ENCODE measurements around the gene TMEM161A. TPM values are rescaled to one million over a fixed set of nuclear protein-coding genes. Genes with fewer than 3 reads are reported as not detected.
"Not testable (repeated sequence)": the region's sequence is repeated elsewhere in the genome, so short reads cannot be mapped to it uniquely, and the experiment has no call there.

TMEM161A gene
- total RNA-seq, 1 donor from 2014 or later: 16.2 TPM

DNA sequence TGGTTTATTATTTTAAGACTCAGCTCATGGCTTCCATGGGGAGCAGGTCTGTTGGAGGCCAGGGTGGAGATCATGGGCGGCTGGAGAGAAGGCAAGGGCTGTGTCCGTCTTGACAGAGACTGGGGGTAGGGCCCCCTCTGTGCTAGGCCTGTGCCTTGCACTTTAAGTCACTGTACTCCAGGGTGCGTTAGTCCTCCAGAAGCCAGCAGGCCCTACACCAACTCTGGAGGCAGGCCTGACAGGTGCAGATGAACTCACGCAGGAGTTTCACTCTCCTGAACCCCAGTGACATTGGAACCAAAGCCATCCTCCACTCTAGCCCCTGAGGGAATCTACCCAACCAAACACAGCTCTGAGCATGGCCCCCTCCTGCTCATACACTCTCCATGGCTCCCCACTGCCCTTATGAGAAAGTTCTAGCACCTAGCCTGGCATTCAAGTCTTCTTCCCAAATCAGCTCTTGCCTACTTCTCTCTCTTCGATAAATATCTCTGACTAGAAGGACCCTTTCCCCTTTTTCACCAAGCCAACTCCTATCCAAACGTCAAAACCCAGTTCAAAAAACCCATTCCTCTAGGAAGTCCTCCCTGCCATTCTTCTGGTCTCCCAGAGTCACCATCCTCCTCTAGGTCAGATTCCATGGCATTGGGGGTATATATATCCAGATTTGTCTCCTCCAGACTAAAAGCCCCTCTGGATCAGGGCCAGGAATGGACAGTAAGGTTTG, 16.7 kb upstream of the TMEM161A start:
- Mint-ChIP-seq H3K27ac (ENCODE audit: unreplicated experiment) (no peak overlapping the region), H3K4me1 (ENCODE audit: low read depth, unreplicated experiment) (no peaks in the 10 kb centered on the region)
- DNase-seq: no peak

DNA sequence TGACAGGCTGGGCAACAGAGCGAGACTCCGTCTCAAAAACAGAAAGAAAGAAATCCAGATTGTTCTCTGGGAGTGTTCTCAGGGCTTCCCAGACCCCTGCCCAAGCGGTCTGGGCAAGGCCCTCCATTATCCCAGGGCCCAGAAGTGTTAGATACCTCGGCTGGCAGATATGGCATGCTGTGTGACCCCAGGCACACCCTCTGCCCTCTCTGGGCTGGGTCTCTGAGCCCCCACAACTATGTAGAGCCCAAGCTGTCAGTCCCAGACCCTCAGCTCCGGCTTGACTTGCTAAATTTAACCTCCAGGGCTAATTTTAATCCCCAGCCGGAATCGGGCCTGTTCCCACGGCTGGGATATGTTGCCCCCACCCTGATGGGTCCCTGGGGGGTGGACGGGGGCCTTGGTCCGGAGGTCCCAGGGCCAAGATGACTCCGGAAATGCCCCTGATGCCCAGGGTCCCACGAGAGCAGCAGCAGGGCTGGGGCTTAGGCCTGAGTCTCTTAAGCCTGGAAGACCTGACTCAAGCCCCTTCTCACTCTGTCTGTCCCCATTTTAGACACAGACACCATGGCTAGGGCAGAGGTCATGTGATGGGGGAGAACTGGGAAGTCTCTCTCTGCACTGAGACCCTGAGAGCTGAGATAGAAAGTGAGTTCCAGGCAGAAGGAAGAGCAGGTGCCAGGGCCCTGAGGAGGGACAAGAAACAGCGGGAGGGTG, 14.5 kb upstream of the TMEM161A start:
- H3K9me3 Mint-ChIP-seq (ENCODE audit: unreplicated experiment): peaks cover 6% of the 10 kb centered on the region
- peaks cover 3% of the 10 kb centered on the region for H3K36me3 Mint-ChIP-seq (ENCODE audit: unreplicated experiment)
- no peak overlapping the region for H3K27ac Mint-ChIP-seq (ENCODE audit: unreplicated experiment)
- TF ChIP-seq, protein P1, sequence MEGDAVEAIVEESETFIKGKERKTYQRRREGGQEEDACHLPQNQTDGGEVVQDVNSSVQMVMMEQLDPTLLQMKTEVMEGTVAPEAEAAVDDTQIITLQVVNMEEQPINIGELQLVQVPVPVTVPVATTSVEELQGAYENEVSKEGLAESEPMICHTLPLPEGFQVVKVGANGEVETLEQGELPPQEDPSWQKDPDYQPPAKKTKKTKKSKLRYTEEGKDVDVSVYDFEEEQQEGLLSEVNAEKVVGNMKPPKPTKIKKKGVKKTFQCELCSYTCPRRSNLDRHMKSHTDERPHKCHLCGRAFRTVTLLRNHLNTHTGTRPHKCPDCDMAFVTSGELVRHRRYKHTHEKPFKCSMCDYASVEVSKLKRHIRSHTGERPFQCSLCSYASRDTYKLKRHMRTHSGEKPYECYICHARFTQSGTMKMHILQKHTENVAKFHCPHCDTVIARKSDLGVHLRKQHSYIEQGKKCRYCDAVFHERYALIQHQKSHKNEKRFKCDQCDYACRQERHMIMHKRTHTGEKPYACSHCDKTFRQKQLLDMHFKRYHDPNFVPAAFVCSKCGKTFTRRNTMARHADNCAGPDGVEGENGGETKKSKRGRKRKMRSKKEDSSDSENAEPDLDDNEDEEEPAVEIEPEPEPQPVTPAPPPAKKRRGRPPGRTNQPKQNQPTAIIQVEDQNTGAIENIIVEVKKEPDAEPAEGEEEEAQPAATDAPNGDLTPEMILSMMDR (IDR thresholded peaks at IDR 0.05; ENCODE audit: partially characterized antibody, unreplicated experiment): no peak
- H3K27me3 Mint-ChIP-seq (ENCODE audit: unreplicated experiment): peaks cover 6% of the 10 kb centered on the region
- H3K4me3 Mint-ChIP-seq (ENCODE audit: unreplicated experiment): no peak overlapping the region
- no peak for DNase-seq
- H3K4me1 Mint-ChIP-seq (ENCODE audit: low read depth, unreplicated experiment): no peaks in the 10 kb centered on the region

More for the DNA sequence above, 16.7 kb upstream of the TMEM161A start:
- TF ChIP-seq, protein P1 (IDR thresholded peaks at IDR 0.05; ENCODE audit: partially characterized antibody, unreplicated experiment): no peak
- Mint-ChIP-seq H3K27me3 (ENCODE audit: unreplicated experiment) (peaks cover 6% of the 10 kb centered on the region), H3K4me3 (ENCODE audit: unreplicated experiment) (no peak overlapping the region), H3K36me3 (ENCODE audit: unreplicated experiment) (peaks cover 3% of the 10 kb centered on the region), H3K9me3 (ENCODE audit: unreplicated experiment) (peaks cover 5% of the 10 kb centered on the region)

DNA sequence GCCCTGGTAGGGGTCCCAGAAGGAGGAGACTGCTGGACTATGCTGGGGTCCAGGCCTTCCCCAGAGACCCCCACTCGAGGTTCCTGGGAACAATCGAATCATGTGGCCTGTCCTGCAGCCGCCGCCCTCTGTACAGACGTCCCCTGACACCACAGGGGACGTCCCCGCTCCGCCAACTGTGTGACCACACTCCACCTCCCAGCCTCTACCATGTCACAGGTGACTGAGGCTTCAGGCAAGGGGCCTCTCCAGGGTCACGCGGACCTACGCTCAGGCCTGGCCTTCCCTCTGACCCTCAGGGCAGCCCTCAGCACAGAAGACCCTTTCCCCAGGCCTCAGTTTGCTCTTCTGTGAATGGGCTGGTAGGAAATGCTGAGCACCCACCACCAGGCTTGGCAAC, 13.1 kb upstream of the TMEM161A start:
- peaks cover 6% of the 10 kb centered on the region for H3K27me3 Mint-ChIP-seq (ENCODE audit: unreplicated experiment)
- peaks cover 3% of the 10 kb centered on the region for H3K36me3 Mint-ChIP-seq (ENCODE audit: unreplicated experiment)
- H3K4me1 Mint-ChIP-seq (ENCODE audit: low read depth, unreplicated experiment): no peaks in the 10 kb centered on the region
- peaks cover 5% of the 10 kb centered on the region for H3K9me3 Mint-ChIP-seq (ENCODE audit: unreplicated experiment)
- no peak for DNase-seq
- H3K4me3 Mint-ChIP-seq (ENCODE audit: unreplicated experiment): no peak overlapping the region
- no peak overlapping the region for H3K27ac Mint-ChIP-seq (ENCODE audit: unreplicated experiment)
- TF ChIP-seq, protein P1 (IDR thresholded peaks at IDR 0.05; ENCODE audit: partially characterized antibody, unreplicated experiment): no peak

DNA sequence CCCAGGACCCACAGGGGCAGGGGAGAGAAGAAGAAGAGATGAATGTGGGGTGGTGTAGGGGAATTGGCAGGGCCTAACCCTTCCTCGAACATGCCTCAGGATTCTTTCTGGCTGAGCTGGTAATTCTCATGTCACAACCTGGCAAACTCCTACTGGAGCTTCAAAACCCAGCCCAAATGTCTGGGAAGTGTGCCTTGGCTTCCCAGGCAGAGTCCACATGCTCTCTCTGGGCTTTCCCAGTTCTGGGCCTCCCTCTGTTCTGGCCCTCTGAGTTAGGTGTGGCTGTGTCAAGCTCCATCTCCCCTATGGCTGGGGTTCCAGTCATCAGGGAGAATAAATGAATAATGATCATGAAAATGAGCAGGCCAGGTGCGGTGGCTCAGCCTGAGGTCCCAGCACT, 11.2 kb upstream of the TMEM161A start:
- H3K9me3 Mint-ChIP-seq (ENCODE audit: unreplicated experiment): peaks cover 4% of the 10 kb centered on the region
- H3K4me3 Mint-ChIP-seq (ENCODE audit: unreplicated experiment): no peak overlapping the region
- H3K27ac Mint-ChIP-seq (ENCODE audit: unreplicated experiment): no peak overlapping the region
- no peaks in the 10 kb centered on the region for H3K4me1 Mint-ChIP-seq (ENCODE audit: low read depth, unreplicated experiment)
- DNase-seq: no peak
- H3K27me3 Mint-ChIP-seq (ENCODE audit: unreplicated experiment): peaks cover 3% of the 10 kb centered on the region
- no peaks in the 10 kb centered on the region for H3K36me3 Mint-ChIP-seq (ENCODE audit: unreplicated experiment)
- TF ChIP-seq, protein P1 (IDR thresholded peaks at IDR 0.05; ENCODE audit: partially characterized antibody, unreplicated experiment): no peak

DNA sequence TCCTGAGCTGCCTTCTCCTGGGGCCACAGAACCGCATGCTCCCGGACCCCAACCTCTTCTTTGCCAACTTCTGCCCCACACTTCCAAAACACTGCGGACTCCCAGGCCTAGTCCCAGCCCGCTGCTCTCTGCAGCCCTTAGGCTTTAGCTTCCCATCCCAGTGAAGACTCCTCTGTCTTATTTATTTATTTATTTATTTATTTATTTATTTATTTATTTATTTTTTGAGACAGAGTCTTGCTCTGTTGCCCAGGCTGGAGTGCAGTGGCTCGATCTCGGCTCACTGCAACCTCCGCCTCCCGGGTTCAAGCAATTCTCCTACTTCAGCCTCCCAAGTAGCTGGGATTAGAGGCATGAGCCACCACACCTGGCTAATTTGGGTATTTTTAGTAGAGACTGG, 10.2 kb upstream of the TMEM161A start:
- H3K27me3 Mint-ChIP-seq (ENCODE audit: unreplicated experiment); H3K4me3 Mint-ChIP-seq (ENCODE audit: unreplicated experiment); DNase-seq; H3K4me1 Mint-ChIP-seq (ENCODE audit: low read depth, unreplicated experiment); H3K9me3 Mint-ChIP-seq (ENCODE audit: unreplicated experiment); H3K27ac Mint-ChIP-seq (ENCODE audit: unreplicated experiment); H3K36me3 Mint-ChIP-seq (ENCODE audit: unreplicated experiment): not testable (repeated sequence)
